ENCODE results near the gene NFATC2IP.
A peak's percentile ranks its signal among the peaks of the same experiment; 100 is the strongest.

NFATC2IP gene

DNA sequence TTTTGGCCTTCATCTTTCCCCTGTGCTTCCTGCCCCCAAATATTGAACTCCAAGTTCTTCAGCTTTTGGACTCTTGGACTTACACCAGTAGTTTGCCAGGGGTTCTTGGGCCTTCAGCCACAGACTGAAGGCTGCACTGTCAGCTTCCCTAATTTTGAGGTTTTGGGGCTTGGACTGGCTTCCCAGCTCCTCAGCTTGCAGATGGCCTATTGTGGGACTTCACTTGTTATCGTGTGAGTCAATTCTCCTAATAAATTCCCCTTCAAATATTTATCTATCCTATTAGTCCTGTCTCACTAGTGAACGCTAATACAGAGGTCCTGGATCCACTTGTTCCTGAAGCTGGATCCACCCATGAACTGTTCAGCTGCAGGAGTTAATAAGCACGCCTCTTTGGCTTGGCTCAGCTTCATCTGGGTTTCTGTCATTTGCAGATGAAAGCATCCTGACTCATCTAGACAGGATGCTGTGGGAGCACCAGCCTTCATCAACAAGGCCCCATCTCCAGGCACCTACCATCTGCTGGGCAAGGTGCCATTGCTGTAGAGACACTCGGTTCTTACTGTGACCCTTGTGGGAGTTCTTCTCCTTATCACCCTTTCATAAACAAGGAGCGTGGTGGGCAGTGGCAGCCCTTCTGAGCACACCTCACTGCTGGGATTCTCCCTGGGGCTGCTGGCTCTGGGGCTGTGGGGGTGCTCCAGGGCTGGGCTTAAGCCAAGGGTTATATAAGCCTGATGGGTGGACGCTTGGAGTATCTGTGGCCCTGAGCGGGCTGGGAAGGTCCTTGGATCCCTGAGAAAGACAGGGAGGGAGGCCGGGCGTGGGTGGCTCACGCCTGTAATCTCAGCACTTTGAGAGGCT is 57.2 kb downstream of the NFATC2IP start:
- peak; percentile 78 for DNase-seq

DNA sequence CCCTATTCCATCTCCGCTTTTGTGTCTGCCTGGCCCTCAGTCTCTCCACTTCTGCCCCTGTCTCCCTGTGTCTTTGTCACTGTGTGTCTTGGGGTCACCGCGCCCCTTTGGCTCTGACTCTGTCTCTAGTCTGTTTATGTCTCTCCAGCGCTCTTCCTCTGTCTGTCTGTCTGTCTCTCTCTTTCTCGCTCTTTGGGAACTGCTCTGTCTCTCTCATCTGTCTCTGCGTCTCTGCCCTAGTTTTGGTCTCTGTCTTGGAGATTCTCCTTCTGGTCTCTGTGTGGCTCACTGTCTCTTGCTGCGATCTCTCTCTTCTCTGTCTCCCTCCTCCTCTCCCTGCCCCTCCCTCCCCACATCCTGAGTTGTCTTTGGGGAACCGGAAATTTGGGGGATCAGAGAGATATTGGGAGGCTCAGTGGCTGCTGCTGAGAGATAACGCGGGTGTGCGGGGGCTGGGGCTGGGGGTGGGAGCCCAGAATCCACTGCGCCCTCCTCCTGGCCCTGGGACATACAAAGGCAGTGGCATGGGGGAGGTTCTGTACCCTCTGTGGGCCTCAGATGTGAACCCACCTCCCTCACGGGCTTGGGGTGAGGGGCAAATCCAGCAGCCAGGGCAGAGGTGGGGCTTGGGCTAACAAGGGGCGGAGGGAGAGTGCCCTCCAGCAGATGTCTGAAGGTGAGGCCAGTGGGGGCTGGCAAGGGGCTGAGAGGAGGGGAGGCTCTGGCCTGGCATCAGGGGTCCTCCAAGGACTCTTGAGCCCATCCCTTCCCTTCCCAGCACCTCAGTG is 58.5 kb downstream of the NFATC2IP start:
- DNase-seq, result peak; percentile 45

DNA sequence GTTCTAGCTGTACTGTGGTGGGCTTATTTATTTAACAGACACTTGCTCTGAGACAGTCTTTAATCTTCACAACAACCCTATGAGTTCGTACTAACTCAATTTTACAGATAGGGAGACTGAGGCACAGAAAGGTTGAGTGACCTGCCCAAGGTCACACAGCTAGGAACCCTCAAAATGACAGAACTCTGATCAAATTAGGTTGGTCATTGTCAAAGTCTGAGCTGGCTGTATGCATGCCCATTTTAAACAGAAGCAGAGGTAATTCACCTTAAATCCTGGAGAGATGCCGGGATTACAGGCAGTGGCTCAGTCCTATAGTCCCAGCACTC is 59.1 kb downstream of the NFATC2IP start:
- no peak for DNase-seq

DNA sequence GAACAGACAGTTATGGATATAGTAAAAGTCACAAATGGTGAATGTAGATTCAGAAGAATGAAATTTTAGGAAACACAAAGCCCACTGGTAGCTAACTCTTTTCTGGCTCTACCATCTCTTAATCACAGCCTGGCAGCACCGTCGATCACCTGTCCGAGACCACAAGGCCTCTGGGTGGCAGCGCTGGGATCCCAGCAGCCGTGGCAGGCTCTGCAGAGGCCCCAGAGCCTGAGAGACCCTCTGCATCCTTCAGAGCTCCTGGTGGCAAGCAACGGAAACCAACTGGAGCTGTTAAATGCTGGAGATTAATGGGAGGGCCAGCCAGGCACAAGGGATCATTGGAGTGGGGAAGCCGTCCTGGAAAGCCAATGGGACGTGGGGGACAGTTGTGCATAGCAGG is 60.4 kb downstream of the NFATC2IP start:
- no peak for DNase-seq

DNA sequence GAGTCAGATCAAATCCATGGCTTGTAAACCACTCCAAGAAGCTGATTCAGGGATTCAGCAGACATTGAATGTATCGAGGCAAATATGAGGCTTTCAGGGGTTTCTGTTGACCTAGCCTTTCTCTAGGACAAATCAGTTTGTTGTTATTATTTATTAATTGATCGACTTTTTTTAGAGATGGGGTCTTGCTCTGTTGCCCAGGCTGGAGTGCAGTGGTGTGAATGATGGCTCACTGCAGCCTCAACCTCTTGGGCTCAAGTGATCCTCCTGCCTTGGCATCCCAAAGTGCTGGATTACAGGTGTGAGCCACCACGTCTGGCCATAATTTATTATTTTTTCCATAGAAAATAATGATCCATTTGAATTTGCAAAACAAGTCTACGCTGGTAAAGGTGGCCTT is 61.1 kb downstream of the NFATC2IP start:
- no peak for DNase-seq

DNA sequence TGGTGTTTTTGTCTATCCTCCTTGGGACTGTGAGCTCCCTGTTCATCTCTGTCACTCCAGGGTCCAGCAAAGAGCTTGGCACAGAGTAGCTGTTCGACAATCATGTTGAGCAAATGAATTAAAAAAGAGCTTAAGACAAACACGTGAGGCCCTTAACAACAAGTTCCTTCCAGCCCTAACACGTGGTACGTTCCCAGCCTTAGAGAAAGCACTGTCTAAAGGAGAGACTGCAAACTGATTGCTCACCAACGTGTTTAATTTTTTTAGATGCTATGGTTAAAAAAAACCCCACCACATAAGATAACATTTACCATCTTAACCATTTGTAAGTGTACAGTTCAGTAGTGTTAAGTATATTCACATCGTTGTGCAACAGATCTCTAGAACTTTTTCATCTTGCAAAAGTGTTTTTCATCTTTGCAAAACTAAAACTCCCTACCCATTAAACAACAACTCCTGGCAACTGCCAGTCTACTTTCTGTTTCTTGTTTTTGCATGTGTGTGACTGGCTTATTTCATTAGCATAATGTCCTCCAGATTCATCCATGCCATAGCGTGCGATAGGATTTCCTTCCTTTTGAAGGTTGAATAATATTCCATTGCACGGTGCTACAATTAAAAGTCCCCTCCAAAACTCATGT is 62.3 kb downstream of the NFATC2IP start:
- no peak for DNase-seq

DNA sequence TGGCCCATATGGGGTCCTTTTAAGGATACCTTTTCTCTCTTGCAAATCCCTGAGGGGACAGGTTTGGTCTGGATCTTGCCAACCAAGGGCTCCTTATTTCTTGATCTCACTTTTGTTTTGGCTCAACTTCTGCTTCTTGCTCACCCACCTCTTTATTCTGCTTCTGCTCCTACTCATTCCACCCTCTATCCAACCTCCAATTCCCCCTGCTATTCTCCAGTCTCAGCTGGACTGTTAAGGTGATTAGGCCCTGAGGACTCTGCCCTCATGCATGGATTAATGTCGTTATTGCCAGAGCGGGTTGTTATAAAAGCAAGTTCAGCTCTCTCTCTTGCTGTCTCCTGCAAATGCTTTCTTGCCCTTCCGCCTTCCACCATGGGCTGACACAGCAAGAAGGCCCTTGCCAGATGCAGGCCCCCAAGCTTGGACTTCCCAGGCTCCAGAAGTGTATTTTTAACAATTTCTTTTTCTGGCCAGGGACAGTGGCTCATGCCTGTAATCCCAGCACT is 63.9 kb downstream of the NFATC2IP start:
- DNase-seq, result no peak

Data from activated naive CD4-positive, alpha-beta T cell treated with Interleukin-2 at 50 U/mL for 16 hours (primary cell).